Measurements from ENCODE around the gene PDE9A.

The PDE9A gene

DNA sequence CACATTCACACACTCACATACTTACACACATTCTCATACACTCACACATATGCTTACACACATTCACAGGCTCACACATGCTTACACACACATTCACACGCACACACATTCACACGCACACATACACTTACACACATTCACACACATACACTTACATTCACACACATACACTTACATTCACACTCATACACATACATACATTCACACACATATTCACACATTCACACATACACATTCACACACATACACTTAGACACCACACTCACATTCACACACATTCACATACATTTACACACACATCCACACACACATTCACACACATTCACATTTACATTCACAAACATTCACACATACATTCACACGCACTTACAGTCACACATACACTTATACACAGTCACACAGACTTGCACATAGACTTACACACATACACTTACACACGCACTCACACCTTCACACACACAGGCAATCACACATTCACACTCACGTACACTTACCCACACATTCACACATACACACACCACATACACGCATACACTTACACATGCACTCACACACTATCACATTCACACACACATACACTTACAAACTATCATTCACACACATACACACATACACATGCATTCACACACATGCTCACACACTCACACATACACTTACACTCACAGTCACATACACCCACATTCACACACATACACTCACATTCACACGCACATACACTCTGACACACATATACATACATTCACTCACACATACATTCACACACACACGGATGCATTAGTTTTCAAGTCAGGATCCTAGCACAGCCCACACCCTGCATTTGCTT is 16.8 kb downstream of the PDE9A start:
- FAIRE-seq (no peak), DNase-seq (ENCODE audit: low spot score) (no peak)

DNA sequence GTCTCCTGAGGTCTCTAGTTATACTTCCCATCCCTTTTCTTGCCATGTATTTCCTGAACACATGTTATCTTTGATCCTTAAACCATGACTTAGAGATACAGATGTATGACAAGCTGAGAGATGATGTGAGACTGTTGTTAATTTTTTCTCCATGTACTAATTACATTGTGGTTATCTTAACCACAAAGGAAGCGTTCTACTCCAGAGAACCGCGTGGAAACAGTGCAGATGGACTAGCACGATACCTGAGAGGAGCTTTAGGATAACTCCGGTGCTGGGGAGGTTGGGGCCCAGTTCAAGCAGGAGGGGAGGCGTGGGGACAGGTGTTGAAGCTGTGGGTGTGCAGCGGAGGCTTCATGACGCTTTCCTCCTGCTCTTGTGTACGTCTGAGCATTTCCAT is 17.5 kb downstream of the PDE9A start:
- DNase-seq (ENCODE audit: low spot score) (no peak), FAIRE-seq (no peak)

DNA sequence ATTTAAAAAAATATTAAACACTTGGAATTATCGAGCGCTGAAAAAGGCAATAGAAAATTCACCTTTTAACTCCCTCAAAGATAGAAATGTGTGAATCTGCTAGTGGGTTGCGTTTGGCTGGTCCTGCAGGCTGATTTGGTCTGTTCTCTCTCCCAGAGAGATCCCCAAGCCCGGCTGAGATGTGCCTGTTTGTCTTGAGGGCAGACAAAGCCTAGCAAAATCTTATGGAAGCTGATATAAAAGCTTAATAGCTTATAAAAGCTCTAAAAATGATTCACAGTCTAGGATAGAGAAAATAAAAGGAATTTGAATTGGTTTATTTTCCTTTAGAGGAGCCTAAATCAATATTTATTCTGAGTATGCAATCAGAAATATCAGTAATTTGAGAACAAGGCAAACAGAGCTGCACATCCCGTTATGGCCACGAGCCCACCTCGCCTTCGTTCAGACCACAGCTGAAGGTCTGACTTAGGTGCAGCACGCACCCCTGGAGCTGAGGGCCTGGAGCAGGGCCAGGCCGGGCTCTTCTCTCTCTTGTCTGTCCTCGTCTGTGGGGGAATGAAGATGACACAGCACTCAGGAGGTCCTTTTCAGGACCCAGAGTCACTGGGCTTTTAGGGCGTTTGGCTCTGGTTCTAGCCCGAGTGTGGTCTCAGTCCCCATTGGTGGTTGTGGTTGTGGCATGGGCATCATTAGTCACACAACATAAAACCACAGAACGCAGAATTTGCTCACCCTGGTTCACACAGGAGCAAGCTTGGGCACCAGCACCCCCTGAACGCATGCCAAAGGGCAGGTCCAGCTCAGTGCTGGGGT is 18.6 kb downstream of the PDE9A start:
- FAIRE-seq (peak; percentile 84), DNase-seq (ENCODE audit: low spot score) (peak; percentile 68)

DNA sequence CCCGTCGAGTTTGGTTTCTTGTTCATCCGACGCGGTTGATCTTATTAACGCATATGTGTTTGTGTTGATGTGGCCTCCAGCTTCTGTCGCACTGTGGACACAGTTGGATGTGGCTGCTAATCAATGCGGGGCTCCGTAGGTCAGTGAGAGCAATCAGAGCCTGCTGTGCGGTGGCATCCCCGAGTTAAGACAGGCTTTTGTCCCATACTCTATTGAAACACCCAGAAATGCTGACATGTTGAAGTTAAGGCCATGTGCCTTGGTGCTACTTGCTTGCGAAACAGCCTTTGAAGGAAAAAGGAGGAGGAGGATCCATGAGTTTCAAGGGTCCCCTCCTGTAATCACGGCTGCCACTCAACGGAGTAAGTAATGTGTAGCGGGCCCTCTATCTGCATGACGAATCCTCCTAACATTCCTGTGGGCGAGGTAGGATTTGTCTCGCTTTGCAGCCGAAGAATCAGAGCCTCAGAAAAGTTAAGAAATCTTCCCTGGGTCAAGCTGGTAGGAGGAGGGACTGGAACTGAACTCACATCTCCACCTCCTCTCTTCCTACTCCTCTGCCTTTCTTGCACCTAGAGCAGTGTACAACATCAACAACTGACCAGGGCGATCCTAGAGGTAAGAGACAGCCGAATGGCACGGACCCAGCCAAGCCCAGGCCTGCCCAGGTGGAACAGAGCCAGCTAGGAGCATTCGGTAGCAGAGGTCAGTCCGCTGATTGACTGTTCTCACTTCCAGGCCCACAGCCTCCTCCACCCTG is 19.5 kb downstream of the PDE9A start:
- FAIRE-seq (peak; percentile 93), DNase-seq (ENCODE audit: low spot score) (peak; percentile 77)

DNA sequence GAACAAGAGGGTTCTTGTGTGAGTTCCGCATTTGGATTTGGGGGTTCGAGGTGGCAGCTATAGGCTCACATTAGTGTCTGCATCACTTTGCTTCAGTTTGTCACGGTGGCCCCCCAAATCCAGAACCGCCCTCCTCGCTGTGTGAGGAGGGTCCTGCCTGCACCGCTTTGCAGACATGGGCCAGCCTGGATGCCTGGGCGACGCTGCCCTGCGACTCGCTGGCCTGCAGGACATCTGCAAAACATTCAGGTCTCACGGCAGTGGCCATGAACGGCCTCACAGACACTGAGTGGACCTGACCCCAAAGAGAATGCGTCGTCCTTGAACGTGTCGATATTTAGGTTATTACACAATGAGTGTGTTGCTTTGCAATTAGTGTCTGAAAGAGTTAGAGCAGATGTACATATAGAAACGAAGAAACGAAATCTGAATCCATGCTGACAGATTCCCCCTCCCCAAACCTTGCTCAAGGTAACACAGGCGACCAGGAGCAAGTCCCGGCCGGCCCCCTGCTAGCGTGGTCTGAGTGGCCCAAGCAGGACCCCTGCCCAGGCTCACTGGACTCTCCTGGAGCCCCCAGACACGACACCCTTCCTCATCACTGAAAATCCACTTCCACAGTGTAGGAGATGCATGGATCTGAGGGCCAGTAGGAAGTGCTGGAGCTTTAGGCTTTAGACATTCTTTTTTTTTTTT is 20.4 kb downstream of the PDE9A start:
- FAIRE-seq (no peak), DNase-seq (ENCODE audit: low spot score) (no peak)

DNA sequence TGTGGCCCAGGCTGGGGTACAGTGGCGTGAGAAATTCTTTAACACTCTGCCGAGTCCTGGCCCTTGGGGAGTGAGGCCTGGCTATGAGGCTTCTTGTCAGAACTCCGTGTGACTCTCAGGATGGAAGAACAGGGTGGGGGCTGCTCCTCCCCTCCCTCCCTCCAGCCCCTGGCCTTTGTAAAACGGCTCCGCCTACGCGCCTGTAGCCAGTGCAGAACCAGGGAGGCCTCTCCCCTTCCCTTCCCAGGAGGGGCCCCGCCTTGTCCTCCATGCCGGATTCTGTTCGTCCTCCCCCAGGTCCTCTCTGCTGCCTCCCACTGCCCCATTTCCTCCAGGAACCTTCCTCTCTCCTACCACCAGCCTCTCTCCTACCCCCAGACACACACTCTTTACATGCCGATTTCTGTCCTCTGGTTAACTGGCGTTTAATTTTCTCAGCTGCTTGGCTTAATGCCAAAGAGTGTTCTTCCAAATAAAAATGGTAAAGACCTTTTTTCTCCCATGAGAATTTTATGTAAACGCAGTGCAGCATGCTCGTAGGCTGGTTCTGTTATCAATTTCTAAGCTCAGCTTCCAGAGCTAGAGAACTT is 21.0 kb downstream of the PDE9A start:
- FAIRE-seq (no peak), DNase-seq (ENCODE audit: low spot score) (no peak)

DNA sequence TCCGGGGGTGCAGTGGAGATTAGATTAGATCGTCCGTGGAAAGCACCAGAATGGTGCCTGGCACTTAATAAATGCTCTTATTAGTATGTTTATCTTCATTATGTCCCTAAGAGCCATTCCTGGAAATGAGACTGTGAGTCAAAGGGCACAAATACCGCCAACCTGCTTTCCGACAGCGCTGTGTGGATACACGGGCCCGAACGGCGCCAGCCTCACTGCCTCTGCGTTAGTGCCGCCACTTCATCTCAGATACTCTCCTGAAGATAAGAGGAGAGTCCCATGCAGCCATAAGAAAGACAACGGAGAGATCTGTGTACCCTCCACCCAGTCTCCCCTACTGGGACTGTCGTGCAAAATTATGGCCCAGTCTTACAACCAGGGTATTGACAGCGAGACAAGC is 22.0 kb downstream of the PDE9A start:
- DNase-seq (ENCODE audit: low spot score) (no peak), FAIRE-seq (no peak)

DNA sequence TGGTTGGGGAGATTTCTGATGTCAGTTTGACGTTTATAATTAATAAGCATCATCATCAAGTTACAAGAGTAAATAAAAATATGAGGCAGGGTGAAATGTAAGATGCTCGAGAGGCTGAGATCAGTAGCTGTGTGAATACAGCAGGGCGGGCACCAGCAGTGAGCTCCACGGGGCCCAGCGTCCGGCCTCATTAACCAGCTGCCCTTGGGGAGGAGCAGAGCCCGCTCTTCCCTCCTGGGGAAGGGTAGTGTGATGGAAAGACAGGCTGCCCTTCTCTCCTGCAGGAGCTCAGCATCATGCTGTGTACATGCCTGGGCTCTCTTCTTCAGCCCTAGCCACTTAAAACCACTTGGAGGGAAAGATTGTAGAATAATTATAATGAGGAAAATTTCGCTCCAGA is 23.4 kb downstream of the PDE9A start:
- DNase-seq (ENCODE audit: low spot score) (no peak), FAIRE-seq (no peak)

DNA sequence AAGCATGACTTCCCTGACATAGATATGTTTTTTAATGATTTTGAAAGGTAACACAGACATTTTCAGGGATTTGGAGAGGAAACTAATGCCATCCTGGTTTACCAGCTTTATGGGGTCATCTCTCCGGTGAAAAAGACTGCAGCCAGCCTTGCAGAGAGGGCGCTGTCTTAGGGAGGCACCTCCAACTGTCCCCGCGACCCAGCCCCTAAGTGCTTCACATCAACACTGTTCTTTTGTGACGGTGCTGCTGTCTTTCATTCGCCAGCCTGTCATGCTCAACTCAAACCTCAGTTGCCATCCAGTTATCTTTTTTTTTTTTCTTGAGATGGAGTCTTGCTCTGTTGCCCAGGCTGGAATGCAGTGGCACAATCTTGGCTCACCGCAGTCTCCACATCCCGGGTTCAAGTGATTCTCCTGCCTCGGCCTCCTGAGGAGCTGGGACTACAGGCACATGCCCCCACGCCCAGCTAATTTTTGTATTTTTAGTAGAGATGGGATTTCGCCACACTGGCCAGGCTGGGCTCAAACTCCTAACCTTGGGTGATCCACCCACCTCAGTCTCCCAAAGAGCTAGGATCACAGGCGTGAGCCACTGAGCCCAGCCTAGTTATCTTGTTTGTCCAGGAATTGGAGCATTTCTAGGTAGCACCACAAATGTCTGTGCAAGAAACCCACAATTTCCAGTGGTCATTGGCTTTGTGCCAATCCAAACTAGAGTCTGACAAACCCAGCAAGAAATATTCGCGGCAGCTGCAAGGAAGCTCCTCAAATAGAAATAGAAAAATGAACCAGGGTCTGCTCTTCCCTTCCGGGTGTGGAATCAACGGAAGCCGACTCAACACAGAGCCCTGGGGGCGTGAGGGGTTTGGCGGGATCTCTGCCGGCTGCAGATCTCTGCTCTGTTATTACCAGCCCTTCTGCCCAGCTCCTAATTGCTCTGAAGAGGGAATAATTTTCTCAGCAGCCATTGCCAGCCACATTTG is 24.2 kb downstream of the PDE9A start:
- FAIRE-seq (no peak), DNase-seq (ENCODE audit: low spot score) (peak; percentile 37)

DNA sequence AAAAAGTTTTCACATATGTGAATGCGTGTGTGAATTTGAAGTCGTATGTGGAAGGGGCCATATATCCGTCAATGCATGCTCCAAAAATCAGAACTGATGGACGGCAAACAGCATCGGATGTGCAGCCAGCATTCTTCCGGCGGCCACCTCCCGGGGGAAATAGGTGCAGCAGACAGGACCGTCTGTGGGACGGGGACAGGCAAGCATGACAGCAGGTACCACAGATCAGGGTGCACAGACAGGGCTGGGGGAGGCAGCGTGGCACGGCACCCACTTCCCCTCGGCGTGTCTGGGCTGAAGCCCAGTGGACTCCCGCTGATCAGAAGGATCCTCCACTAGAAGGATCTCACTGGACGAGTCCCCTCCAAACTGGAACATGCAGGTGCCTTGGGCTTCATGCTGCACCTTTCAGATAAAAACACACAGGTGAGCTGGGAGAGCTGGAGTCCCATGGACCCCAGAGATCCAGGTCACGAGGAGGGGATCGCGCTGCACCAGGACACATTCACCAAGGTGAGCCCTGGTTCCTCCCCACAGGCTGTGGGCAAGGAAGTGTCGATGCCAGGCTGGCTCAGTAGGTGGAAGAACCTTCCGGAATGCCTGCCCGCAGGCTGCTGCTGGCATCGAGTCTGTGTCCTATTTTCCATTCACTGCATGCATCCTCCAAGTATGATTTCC is 25.3 kb downstream of the PDE9A start:
- FAIRE-seq (no peak), DNase-seq (ENCODE audit: low spot score) (no peak)

DNA sequence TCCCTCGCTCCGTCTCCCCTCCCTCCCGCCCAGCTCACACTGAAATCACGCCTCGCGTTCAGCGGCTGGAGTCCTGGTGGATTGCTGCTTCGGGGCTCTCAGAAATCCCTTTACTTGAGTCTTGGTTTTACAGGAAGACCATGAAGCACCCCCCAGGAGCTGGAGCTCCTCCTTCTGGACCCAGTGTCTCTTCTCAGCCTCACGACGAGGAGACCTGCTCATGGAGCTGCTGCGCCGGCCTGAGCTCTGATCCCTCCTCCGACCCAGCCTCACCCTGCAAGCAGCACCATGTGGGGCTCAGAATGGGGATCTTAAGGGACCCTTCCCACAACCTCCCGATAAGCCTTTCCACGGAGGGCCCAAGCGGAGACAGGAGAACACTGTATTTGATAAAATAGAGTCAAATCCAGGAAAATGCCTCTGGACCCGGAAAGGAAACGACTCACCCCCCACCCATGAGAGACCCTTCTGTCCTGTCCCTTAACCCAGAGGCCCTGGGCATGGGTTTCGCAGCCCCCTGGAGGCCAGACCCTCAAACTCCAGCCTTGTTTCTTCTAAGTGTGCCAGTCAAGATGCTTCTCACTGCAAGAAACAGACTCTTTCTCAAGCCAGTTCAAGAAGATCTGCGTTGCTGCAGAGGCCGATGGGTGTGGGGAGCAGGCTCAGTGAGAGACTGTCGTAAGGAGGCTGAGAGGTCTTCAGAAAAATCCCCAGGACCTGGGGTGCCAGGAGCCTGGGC is 26.1 kb downstream of the PDE9A start:
- no peak for FAIRE-seq
- no peak for DNase-seq (ENCODE audit: low spot score)

DNA sequence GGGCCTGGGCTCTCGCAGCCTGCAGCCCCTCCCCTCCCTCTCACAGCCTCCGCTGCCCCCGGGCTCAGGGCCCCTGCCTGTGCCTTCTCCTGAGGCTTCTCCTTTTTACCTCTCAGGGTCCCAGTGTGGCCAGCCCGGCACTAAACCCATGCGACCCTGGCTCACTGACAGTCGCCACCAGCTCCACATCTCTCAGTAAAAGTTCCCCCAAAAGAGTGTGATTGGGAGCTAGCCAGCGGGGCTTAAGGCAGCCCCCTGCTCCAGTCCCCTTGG is 26.6 kb downstream of the PDE9A start:
- no peak for FAIRE-seq
- no peak for DNase-seq (ENCODE audit: low spot score)

DNA sequence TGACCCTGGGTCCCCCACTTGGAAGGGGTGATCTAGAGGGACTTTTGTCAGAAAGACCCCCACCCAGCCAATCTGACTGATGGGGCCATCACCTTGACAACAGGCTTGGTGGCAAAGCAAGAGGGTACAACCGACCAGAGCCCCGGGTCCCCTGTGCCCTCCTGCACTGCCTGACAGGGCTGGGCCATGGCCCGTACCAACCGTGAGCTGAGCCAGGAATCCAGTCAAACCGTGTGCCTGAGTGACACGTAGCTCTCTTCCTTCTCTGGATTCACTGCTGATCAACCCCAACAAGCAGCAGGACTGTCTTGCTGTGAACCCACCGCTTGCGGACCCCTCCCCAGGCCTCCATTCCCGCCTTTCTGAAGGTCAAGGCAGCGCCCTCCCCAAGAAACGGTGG is 27.0 kb downstream of the PDE9A start:
- FAIRE-seq (no peak), DNase-seq (ENCODE audit: low spot score) (no peak)

DNA sequence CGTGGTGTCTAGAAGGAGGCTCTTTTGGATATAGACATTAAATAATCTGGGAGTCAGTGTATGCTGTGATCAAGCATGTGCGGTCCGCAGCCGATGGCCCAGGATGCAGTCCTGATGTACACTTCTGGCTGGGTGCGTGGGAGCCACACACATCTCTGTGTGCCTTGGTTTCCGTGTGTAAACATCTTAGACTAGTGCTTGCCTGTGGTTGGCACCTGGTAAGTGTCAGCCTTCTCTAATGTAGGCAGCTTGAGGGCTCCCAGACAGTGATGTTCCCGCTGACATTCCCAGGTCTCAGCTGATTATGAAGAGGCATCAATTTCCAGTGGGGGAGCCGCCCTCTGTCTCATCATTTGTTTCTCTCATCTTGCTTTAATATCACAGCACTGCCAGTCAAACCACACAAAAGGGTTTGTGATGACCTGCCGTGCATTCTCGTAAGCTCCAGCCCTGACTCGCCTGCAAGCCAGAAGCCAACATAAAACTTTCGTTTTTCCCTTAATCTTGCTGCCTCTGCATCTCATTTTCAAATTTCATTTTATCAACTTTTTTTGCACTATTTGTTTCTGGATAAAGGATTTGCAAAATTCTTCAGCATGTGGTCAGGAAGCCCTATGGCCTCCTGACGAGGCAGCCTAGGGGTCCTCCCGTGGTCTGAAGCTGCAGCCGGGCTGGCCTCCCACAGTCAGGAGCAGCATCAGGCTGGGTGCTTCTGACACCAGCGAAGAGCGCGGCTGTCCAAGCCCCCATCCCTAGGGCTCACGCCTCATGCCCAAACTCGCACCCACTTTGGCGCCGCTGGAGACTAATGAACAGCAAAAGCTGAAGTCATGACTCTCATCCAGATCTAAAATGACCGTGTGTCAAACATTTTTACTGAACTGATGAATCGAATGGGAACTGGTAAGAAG is 28.1 kb downstream of the PDE9A start:
- FAIRE-seq (no peak), DNase-seq (ENCODE audit: low spot score) (no peak)

DNA sequence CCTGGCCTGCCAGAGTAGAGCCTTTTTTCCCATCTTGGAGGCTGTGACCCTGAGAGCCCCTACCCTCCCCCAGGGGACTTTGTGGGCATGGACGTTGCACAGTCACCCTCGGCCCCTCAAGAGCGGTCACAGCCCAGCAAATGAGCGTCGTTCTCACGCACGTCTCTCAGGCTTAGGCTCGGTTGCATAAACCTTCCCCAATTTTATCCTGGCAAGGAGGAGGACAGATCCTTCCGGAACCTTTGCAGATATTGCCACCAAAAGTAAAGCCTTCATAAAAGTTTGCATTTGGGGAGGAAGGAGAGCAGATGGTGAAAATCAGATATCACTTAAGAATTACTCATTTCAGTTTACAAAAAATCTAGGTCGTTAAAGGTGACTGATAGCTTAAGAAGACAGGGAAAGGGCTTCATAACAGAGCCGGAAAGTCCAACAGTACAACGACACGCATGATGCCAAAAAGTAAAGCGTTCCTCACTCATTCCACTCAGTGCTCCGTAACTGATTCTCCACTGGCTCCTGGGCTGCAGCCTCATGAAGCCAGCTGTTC is 29.3 kb downstream of the PDE9A start:
- DNase-seq (ENCODE audit: low spot score), result no peak
- no peak for FAIRE-seq

DNA sequence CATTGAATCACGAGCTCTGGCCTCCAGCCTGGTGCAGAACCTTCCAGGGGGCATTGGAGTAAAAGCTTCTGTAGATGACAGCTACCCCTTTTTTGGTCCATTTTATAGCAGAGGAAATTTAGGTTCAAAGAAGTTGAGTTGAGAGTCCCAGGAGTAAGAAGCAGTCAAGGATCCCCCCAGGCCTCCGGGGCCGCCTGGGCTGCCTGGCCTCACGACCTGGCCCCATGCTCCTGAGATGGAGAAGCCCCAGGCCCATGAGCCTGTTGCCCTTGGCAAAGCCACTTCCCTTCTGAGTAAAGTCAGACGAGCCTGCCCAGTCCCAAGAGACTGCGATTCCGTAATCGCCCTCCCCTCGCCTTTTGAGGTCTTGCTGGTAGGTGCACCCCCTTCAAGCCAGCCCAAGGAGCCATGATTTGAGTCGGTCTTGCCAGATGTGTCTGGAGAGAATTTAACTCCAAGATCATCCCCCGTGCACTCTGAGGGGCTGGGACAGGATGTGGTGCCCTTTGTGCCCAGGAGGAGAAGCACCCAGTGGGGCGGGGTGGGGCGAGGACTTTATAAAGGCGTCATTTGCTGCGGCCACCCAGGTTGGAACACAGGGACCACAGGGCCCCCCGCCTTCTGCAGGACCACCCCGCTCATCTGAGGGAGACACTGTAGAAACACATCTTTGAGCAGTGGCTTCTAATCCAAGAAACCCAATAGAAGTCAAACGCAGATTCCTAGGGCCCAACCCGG is 30.1 kb downstream of the PDE9A start:
- FAIRE-seq (no peak), DNase-seq (ENCODE audit: low spot score) (no peak)

Measured in RCC 7860 (cell line).